ENCODE measurements around the gene ZBTB9.

The ZBTB9 gene

DNA sequence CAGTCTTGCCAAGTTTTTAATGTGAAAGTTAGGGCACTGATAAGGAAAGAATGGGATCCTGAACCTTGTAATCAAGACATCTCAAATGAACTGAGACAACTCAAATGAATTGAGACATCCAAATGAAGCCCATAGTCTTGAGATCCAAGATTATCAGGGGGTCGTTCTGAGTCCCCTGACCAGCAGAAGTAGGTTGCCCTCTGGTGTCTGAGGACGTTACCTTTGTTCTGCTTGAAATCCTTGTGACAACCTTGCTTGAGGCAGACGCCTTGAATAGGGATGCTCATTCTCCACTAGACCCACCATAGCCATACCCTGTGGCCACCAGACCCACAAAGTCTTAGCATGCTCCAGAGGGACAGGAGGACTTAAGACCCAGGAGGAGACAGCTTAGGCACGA is 37.7 kb downstream of the ZBTB9 start:
- Mint-ChIP-seq H3K9me3 (no peaks in the 10 kb centered on the region), H3K27me3 (ENCODE audit: low read depth) (peaks cover 16% of the 10 kb centered on the region), H3K36me3 (ENCODE audit: low read depth) (no peaks in the 10 kb centered on the region), H3K4me3 (no peak overlapping the region), H3K4me1 (ENCODE audit: low read depth) (peaks cover 5% of the 10 kb centered on the region), H3K27ac (no peak overlapping the region)

DNA sequence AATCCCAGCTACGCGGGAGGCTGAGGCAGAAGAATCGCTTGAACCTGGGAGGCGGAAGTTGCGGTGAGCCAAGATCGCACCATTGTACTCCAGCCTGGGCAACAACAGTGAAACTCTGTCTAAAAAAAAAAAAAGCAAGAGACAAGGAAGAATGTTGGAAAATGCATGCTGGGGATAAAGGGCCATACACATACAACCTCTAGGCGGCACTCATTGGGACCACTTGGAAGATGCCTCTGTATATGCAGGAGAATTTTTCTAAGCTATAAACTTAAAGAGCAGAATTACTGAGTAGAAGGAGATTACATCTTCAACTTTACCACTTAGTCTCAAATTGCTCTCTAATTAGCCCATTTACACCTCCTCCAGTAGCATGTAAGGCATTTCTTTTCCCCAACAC is 42.8 kb downstream of the ZBTB9 start:
- H3K27ac Mint-ChIP-seq: no peak overlapping the region
- no peaks in the 10 kb centered on the region for H3K4me1 Mint-ChIP-seq (ENCODE audit: low read depth)

DNA sequence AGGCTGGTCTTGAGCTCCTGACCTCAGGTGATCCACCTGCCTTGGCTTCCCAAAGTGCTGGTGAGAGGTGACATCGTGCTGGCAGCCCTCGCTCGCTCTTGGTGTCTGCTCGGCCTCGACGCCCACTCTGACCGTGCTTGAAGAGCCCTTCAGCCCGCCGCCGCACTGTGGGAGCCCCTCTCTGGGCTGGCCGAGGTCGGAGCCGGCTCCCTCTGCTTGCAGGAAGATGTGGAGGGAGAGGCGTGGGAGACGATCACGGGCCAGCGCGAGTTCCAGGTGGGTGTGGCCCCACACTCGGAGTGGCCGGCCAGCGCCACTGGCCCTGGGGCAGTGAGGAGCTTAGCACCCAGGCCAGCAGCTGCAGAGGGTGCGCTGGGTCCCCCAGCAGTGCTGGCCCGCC is 48.1 kb downstream of the ZBTB9 start:
- Mint-ChIP-seq H3K27ac (no peak overlapping the region), H3K9me3 (no peaks in the 10 kb centered on the region), H3K27me3 (ENCODE audit: low read depth) (peaks cover 18% of the 10 kb centered on the region), H3K36me3 (ENCODE audit: low read depth) (no peaks in the 10 kb centered on the region), H3K4me1 (ENCODE audit: low read depth) (no peaks in the 10 kb centered on the region), H3K4me3 (no peak overlapping the region)

More for the DNA sequence above, 42.8 kb downstream of the ZBTB9 start:
- Mint-ChIP-seq H3K36me3 (ENCODE audit: low read depth) (no peaks in the 10 kb centered on the region), H3K9me3 (no peaks in the 10 kb centered on the region), H3K27me3 (ENCODE audit: low read depth) (peaks cover 23% of the 10 kb centered on the region), H3K4me3 (no peak overlapping the region)

DNA sequence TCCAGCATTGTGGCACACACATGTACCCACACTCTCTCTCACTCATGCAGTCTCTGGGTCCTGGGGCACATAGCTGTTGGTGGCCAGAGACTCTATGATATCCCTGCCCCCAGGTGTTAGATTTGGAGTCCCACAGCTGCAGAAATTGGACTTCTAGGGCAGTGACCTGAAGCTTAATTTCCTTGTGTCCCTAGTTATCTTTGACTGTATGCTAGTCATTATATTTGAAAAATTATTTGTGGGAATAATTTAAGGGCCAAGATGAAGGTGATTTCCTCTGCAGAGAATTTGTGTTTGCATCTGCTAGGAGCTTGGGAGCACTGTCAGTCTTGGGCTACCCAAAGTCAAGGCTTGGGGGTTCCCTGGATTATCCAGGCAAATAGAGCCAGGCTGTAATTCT is 50.1 kb downstream of the ZBTB9 start:
- no peaks in the 10 kb centered on the region for H3K36me3 Mint-ChIP-seq (ENCODE audit: low read depth)
- H3K27me3 Mint-ChIP-seq (ENCODE audit: low read depth): peaks cover 10% of the 10 kb centered on the region
- no peak overlapping the region for H3K27ac Mint-ChIP-seq
- H3K4me3 Mint-ChIP-seq: no peak overlapping the region
- H3K9me3 Mint-ChIP-seq: no peaks in the 10 kb centered on the region
- peaks cover 5% of the 10 kb centered on the region for H3K4me1 Mint-ChIP-seq (ENCODE audit: low read depth)

DNA sequence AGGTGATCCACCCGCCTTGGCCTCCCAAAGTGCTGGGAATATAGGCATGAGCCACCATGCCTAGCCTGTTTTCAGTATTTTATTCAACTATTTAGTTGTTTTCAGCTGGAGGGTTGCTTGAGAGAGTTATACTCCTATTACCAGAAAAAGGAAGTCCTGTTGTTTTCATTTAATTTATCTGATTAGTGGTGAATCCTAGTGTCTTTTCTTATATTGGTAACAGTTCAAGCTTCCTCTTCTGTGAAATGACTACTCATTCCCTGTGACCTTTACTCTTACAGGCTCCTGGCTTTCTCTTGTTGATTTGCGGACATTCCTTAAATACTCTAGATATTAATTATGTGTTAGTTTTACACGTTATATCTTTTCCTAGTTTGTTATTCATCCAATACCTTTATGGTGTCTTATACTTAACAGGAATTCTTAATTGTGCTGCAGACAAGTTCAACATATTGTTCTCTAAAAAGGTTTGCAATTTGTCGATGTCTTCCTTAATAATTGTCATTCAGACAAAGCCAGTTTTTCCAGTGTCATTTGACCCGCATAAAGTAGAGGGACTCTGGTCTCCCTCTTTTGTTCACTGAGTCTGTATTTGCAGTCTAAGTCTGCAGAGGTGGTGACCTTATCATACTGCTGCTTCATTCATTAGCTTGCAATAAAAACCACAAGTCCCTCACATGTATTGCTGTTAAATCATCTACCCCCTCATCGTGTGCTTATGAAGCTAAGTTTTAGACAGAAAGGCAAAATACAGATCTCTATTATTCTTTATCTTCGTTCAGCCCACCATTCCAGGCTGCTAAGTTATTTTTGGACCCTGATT is 51.4 kb downstream of the ZBTB9 start:
- H3K4me1 Mint-ChIP-seq (ENCODE audit: low read depth): peaks cover 5% of the 10 kb centered on the region
- H3K36me3 Mint-ChIP-seq (ENCODE audit: low read depth): no peaks in the 10 kb centered on the region
- no peaks in the 10 kb centered on the region for H3K9me3 Mint-ChIP-seq
- no peak overlapping the region for H3K4me3 Mint-ChIP-seq
- H3K27ac Mint-ChIP-seq: no peak overlapping the region
- H3K27me3 Mint-ChIP-seq (ENCODE audit: low read depth): peaks cover 6% of the 10 kb centered on the region
